ENCODE measurements around the gene LYZL1.
"Not testable (repeated sequence)": the region's sequence is repeated elsewhere in the genome, so short reads cannot be mapped to it uniquely, and the experiment has no call there.

DNA sequence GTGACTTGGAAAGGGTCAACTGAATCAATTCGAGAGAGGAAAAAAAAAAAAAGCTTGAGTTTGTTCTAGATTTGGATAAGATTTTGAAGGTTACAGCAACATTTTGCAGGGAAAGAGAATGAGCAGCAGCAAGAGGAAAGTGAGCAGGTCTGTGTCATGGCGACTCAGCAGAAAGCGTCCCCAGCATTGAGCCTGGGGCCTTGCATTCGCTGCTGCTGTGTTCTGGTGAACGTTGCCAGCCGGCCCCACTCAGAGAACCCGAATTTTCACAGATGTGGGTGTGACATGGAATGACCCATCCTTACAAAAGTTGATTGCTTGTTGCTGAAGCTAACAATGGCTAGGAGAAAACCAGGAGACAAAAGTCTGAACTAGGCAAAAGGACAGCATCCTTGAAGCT is 21.6 kb downstream of the LYZL1 start:
- TF ChIP-seq, protein P1, sequence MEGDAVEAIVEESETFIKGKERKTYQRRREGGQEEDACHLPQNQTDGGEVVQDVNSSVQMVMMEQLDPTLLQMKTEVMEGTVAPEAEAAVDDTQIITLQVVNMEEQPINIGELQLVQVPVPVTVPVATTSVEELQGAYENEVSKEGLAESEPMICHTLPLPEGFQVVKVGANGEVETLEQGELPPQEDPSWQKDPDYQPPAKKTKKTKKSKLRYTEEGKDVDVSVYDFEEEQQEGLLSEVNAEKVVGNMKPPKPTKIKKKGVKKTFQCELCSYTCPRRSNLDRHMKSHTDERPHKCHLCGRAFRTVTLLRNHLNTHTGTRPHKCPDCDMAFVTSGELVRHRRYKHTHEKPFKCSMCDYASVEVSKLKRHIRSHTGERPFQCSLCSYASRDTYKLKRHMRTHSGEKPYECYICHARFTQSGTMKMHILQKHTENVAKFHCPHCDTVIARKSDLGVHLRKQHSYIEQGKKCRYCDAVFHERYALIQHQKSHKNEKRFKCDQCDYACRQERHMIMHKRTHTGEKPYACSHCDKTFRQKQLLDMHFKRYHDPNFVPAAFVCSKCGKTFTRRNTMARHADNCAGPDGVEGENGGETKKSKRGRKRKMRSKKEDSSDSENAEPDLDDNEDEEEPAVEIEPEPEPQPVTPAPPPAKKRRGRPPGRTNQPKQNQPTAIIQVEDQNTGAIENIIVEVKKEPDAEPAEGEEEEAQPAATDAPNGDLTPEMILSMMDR (IDR thresholded peaks at IDR 0.05) = not testable (repeated sequence)
- not testable (repeated sequence) for TF ChIP-seq TEAD4 (CRISPR knock-in tag; IDR thresholded peaks at IDR 0.05); GABPB1 (CRISPR knock-in tag; IDR thresholded peaks at IDR 0.05); NR1H2 (CRISPR knock-in tag; IDR thresholded peaks at IDR 0.05); TCF7 (CRISPR knock-in tag; IDR thresholded peaks at IDR 0.05; ENCODE audit: low read depth); ATF1 (CRISPR knock-in tag; IDR thresholded peaks at IDR 0.05); ZNF263 (CRISPR knock-in tag; IDR thresholded peaks at IDR 0.05; ENCODE audit: low read depth)
- TF ChIP-seq, protein P2, sequence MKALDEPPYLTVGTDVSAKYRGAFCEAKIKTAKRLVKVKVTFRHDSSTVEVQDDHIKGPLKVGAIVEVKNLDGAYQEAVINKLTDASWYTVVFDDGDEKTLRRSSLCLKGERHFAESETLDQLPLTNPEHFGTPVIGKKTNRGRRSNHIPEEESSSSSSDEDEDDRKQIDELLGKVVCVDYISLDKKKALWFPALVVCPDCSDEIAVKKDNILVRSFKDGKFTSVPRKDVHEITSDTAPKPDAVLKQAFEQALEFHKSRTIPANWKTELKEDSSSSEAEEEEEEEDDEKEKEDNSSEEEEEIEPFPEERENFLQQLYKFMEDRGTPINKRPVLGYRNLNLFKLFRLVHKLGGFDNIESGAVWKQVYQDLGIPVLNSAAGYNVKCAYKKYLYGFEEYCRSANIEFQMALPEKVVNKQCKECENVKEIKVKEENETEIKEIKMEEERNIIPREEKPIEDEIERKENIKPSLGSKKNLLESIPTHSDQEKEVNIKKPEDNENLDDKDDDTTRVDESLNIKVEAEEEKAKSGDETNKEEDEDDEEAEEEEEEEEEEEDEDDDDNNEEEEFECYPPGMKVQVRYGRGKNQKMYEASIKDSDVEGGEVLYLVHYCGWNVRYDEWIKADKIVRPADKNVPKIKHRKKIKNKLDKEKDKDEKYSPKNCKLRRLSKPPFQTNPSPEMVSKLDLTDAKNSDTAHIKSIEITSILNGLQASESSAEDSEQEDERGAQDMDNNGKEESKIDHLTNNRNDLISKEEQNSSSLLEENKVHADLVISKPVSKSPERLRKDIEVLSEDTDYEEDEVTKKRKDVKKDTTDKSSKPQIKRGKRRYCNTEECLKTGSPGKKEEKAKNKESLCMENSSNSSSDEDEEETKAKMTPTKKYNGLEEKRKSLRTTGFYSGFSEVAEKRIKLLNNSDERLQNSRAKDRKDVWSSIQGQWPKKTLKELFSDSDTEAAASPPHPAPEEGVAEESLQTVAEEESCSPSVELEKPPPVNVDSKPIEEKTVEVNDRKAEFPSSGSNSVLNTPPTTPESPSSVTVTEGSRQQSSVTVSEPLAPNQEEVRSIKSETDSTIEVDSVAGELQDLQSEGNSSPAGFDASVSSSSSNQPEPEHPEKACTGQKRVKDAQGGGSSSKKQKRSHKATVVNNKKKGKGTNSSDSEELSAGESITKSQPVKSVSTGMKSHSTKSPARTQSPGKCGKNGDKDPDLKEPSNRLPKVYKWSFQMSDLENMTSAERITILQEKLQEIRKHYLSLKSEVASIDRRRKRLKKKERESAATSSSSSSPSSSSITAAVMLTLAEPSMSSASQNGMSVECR (CRISPR knock-in tag; IDR thresholded peaks at IDR 0.05; ENCODE audit: borderline replicate concordance) = not testable (repeated sequence)
- TF ChIP-seq, protein P3, sequence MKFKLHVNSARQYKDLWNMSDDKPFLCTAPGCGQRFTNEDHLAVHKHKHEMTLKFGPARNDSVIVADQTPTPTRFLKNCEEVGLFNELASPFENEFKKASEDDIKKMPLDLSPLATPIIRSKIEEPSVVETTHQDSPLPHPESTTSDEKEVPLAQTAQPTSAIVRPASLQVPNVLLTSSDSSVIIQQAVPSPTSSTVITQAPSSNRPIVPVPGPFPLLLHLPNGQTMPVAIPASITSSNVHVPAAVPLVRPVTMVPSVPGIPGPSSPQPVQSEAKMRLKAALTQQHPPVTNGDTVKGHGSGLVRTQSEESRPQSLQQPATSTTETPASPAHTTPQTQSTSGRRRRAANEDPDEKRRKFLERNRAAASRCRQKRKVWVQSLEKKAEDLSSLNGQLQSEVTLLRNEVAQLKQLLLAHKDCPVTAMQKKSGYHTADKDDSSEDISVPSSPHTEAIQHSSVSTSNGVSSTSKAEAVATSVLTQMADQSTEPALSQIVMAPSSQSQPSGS (CRISPR knock-in tag; IDR thresholded peaks at IDR 0.05; ENCODE audit: borderline replicate concordance, low read depth) = not testable (repeated sequence)
- TF ChIP-seq, protein P4, sequence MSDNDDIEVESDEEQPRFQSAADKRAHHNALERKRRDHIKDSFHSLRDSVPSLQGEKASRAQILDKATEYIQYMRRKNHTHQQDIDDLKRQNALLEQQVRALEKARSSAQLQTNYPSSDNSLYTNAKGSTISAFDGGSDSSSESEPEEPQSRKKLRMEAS (CRISPR knock-in tag; IDR thresholded peaks at IDR 0.05) = not testable (repeated sequence)
- TF ChIP-seq, protein P5, sequence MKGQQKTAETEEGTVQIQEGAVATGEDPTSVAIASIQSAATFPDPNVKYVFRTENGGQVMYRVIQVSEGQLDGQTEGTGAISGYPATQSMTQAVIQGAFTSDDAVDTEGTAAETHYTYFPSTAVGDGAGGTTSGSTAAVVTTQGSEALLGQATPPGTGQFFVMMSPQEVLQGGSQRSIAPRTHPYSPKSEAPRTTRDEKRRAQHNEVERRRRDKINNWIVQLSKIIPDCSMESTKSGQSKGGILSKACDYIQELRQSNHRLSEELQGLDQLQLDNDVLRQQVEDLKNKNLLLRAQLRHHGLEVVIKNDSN (CRISPR knock-in tag; IDR thresholded peaks at IDR 0.05) = not testable (repeated sequence)
